HG02938 (cell line): ENCODE results near the gene ATXN10.
"Not testable (repeated sequence)": the region's sequence is repeated elsewhere in the genome, so short reads cannot be mapped to it uniquely, and the experiment has no call there.

ENCODE experiments used
- ATAC-seq: cut with Tn5 transposase; IDR thresholded peaks from one replicate; pipeline ENCODE4 v1.9.1; 2021; ENCODE audit warnings: mild to moderate bottlenecking, moderate library complexity; ENCODE audit not compliant: unreplicated experiment

The ATXN10 gene

GRCh38 chr22:45642986-45643385, 28.6 kb upstream of the ATXN10 start:
- no peak for ATAC-seq

- no peak for ATAC-seq
Measured at GRCh38 chr22:45644714-45645113, 26.9 kb upstream of the ATXN10 start.

GRCh38 chr22:45645150-45645525, 26.5 kb upstream of the ATXN10 start:
- ATAC-seq, result no peak

- ATAC-seq, result no peak
Measured at GRCh38 chr22:45645526-45646414, 25.9 kb upstream of the ATXN10 start.

GRCh38 chr22:45647532-45648225, 24.0 kb upstream of the ATXN10 start:
- no peak for ATAC-seq

GRCh38 chr22:45648301-45649117, 23.1 kb upstream of the ATXN10 start:
- ATAC-seq, result no peak

- ATAC-seq, result no peak
Measured at GRCh38 chr22:45649809-45650208, 21.8 kb upstream of the ATXN10 start.

GRCh38 chr22:45650721-45651120, 20.9 kb upstream of the ATXN10 start:
- ATAC-seq, result no peak

- ATAC-seq, result no peak
Measured at GRCh38 chr22:45651931-45652528, 19.6 kb upstream of the ATXN10 start.

GRCh38 chr22:45656577-45656976, 15.1 kb upstream of the ATXN10 start:
- no peak for ATAC-seq

GRCh38 chr22:45657701-45658100, 13.9 kb upstream of the ATXN10 start:
- no peak for ATAC-seq

- ATAC-seq, result no peak
Measured at GRCh38 chr22:45664136-45664646, 7.4 kb upstream of the ATXN10 start.

- ATAC-seq, result no peak
Measured at GRCh38 chr22:45667486-45667885, 4.1 kb upstream of the ATXN10 start.

- ATAC-seq, result not testable (repeated sequence)
Measured at GRCh38 chr22:45670363-45670762, 1.3 kb upstream of the ATXN10 start.

GRCh38 chr22:45670981-45671782, 452 bp upstream of the ATXN10 start:
- ATAC-seq, result no peak

GRCh38 chr22:45672564-45673481, 1.2 kb downstream of the ATXN10 start:
- no peak for ATAC-seq

- no peak for ATAC-seq
Measured at GRCh38 chr22:45673482-45674175, 2.0 kb downstream of the ATXN10 start.

GRCh38 chr22:45676024-45676423, 4.4 kb downstream of the ATXN10 start:
- no peak for ATAC-seq
